A549 (cell line): ENCODE data around the gene ARHGAP12. TPM values are rescaled to one million over a fixed set of nuclear protein-coding genes. Genes with fewer than 3 reads are reported as not detected.

Source experiments
- ATAC-seq, 2 experiments: fragments of 200-7000 bp in 1 of 2; fragments of >200 bp in 1 of 2; cut with Nextera tagmentation in 1 of 2; cut with Tn5 transposase in 1 of 2; 3 replicates each; pipeline versions ENCODE4 v1.8.0 to v1.9.1; 2018 to 2020; ENCODE audit warnings: mild to moderate bottlenecking in 1 of 2, moderate library complexity in 1 of 2
- CTCF ChIA-PET: fragments of 300-600 bp; sonication (Branson Sonifier 250); formaldehyde crosslinking; extraction: SDS; loops from one replicate; lab custom pipeline; 2021; ENCODE audit warnings: antibody characterized with exemption, inconsistent platforms; lab: Yijun Ruan, JAX
- POLR2A ChIA-PET: fragments of 350-600 bp; formaldehyde crosslinking; extraction: SDS; loops from one replicate; lab custom pipeline; 2021; ENCODE audit warnings: antibody characterized with exemption, inconsistent platforms; lab: Yijun Ruan, JAX
- DNase-seq, 2 experiments: peaks; one replicate each; pipeline versions ENCODE4 v3.0.0 to v3.0.0-alpha.2; 2011 to 2016; ENCODE audit warnings: low read depth in 1 of 2, low spot score in 1 of 2
- FAIRE-seq: peaks from 2 replicates; lab custom pipeline; 2011; peaks lifted over from hg19 to GRCh38; lab: Jason Lieb, UNC
- H3K27ac ChIP-seq, 2 experiments: fragments of >200 bp; sonication (Bioruptor Twin); formaldehyde crosslinking; 3 replicates each; pipeline ENCODE4 v1.5.1; 2016 to 2017
- H3K4me1 ChIP-seq: fragments of >200 bp; sonication (Bioruptor Twin); formaldehyde crosslinking; 3 replicates; pipeline ENCODE4 v1.6.1; 2016
- H3K4me2 ChIP-seq: fragments of >200 bp; sonication (Bioruptor Twin); formaldehyde crosslinking; 3 replicates; pipeline ENCODE4 v1.6.1; 2016
- H3K4me3 ChIP-seq: fragments of >200 bp; sonication (Bioruptor Twin); formaldehyde crosslinking; 3 replicates; pipeline ENCODE4 v1.5.1; 2016
- H3K9me3 ChIP-seq: fragments of >200 bp; sonication (Bioruptor Twin); formaldehyde crosslinking; 3 replicates; pipeline ENCODE4 v1.6.1; 2016
- ATOH8 ChIP-seq: fragments of 250-450 bp; sonication (Bioruptor Pico); IDR thresholded peaks from 2 replicates; pipeline ENCODE4 v1.5.0; 2020; ENCODE audit warnings: low read depth, mild to moderate bottlenecking, moderate library complexity
- BHLHE40 ChIP-seq: IDR thresholded peaks from 2 replicates; pipeline ENCODE4 v1.6.1; 2012; ENCODE audit warnings: low read depth, low read length, inconsistent platforms
- CBX2 ChIP-seq: fragments of 200-600 bp; sonication (generic); IDR thresholded peaks from 2 replicates; pipeline ENCODE4 v1.6.1; 2016; ENCODE audit warnings: low read depth, mild to moderate bottlenecking, borderline replicate concordance
- CBX8 ChIP-seq: fragments of 200-600 bp; sonication (generic); IDR thresholded peaks from 2 replicates; pipeline ENCODE4 v1.6.1; 2016
- CEBPB ChIP-seq, 2 experiments: fragments of >200 bp in 1 of 2; sonication (Bioruptor Twin) in 1 of 2; formaldehyde crosslinking in 1 of 2; IDR thresholded peaks; 2 replicates each; pipeline ENCODE4 v1.6.1; 2012 to 2016
- CHD4 ChIP-seq: fragments of 200-600 bp; sonication (generic); IDR thresholded peaks from 2 replicates; pipeline ENCODE4 v1.6.1; 2016; ENCODE audit warnings: antibody characterized with exemption, mild to moderate bottlenecking, borderline replicate concordance
- EHMT2 ChIP-seq: fragments of 200-600 bp; sonication (generic); IDR thresholded peaks from 2 replicates; pipeline ENCODE4 v1.6.1; 2016; ENCODE audit warnings: antibody characterized with exemption, low read depth, mild to moderate bottlenecking, moderate library complexity
- ELK1 ChIP-seq: fragments of 150-350 bp; IDR thresholded peaks from 2 replicates; pipeline ENCODE4 v1.6.1; 2014; ENCODE audit warnings: low read depth, mild to moderate bottlenecking, low read length
- FOXS1 ChIP-seq: fragments of 250-450 bp; sonication (Bioruptor Pico); IDR thresholded peaks from 2 replicates; pipeline ENCODE4 v1.5.0; 2020; ENCODE audit warnings: mild to moderate bottlenecking, moderate library complexity
- GATA3 ChIP-seq: IDR thresholded peaks from 2 replicates; pipeline ENCODE4 v1.6.1; 2012; ENCODE audit warnings: borderline replicate concordance
- HDAC2 ChIP-seq: fragments of 200-600 bp; sonication (generic); IDR thresholded peaks from 2 replicates; pipeline ENCODE4 v1.6.1; 2016
- HMGXB4 ChIP-seq: fragments of 250-450 bp; sonication (Bioruptor Pico); IDR thresholded peaks from 2 replicates; pipeline ENCODE4 v1.5.0; 2021; ENCODE audit warnings: mild to moderate bottlenecking, moderate library complexity, borderline replicate concordance
- HOXB13 ChIP-seq: fragments of 250-450 bp; sonication (Bioruptor Pico); IDR thresholded peaks from 2 replicates; pipeline ENCODE4 v1.5.0; 2020; ENCODE audit warnings: low read depth, mild to moderate bottlenecking, moderate library complexity
- HOXB5 ChIP-seq: fragments of 250-450 bp; sonication (Bioruptor Pico); IDR thresholded peaks from 2 replicates; pipeline ENCODE4 v1.5.0; 2020; ENCODE audit warnings: mild to moderate bottlenecking, moderate library complexity
- JUN ChIP-seq, 2 experiments: fragments of >200 bp; sonication (Bioruptor Twin); formaldehyde crosslinking; IDR thresholded peaks; 2 replicates in 1 of 2; 3 replicates in 1 of 2; pipeline ENCODE4 v1.6.1; 2016 to 2017
- KDM5A ChIP-seq: fragments of 200-600 bp; sonication (generic); IDR thresholded peaks from 2 replicates; pipeline ENCODE4 v1.6.1; 2016; ENCODE audit warnings: antibody characterized with exemption, mild to moderate bottlenecking
- MAX ChIP-seq: IDR thresholded peaks from 2 replicates; pipeline ENCODE4 v1.6.1; 2012
- NFE2L2 ChIP-seq: fragments of 150-350 bp; conservative IDR thresholded peaks from 2 replicates; pipeline ENCODE4 v1.6.1; 2014; ENCODE audit warnings: low read length
- NPAS2 ChIP-seq: fragments of 250-450 bp; sonication (Bioruptor Pico); IDR thresholded peaks from 2 replicates; pipeline ENCODE4 v1.8.0; 2022; ENCODE audit warnings: mild to moderate bottlenecking, moderate library complexity, borderline replicate concordance
- NR3C1 ChIP-seq: fragments of >200 bp; sonication (Bioruptor Twin); formaldehyde crosslinking; IDR thresholded peaks from 3 replicates; pipeline ENCODE4 v1.6.1; 2017
- PHF8 ChIP-seq: fragments of 200-600 bp; sonication (generic); IDR thresholded peaks from 2 replicates; pipeline ENCODE4 v1.6.1; 2016; ENCODE audit warnings: low read depth, mild to moderate bottlenecking, antibody characterized with exemption, moderate library complexity, borderline replicate concordance
- RAD21 ChIP-seq, 2 experiments: fragments of >200 bp in 1 of 2; sonication (Bioruptor Twin) in 1 of 2; formaldehyde crosslinking in 1 of 2; IDR thresholded peaks in 1 of 2; conservative IDR thresholded peaks in 1 of 2; 2 replicates in 1 of 2; 3 replicates in 1 of 2; pipeline ENCODE4 v1.6.1; 2012 to 2018; ENCODE audit warnings: inconsistent platforms in 1 of 2
- RARB ChIP-seq: fragments of 250-450 bp; sonication (Bioruptor Pico); IDR thresholded peaks from 2 replicates; pipeline ENCODE4 v1.8.0; 2021; ENCODE audit warnings: mild to moderate bottlenecking, moderate library complexity
- REST ChIP-seq: fragments of 200-600 bp; sonication (generic); IDR thresholded peaks from 2 replicates; pipeline ENCODE4 v1.6.1; 2016; ENCODE audit warnings: antibody characterized with exemption, mild to moderate bottlenecking, moderate library complexity
- RNF2 ChIP-seq: fragments of 200-600 bp; sonication (generic); IDR thresholded peaks from 2 replicates; pipeline ENCODE4 v1.6.1; 2016; ENCODE audit warnings: low read depth, mild to moderate bottlenecking, antibody characterized with exemption, moderate library complexity, borderline replicate concordance
- SMC3 ChIP-seq: fragments of >200 bp; sonication (Bioruptor Twin); formaldehyde crosslinking; IDR thresholded peaks from 3 replicates; pipeline ENCODE4 v1.6.1; 2018; ENCODE audit warnings: inconsistent platforms
- TP53 ChIP-seq: fragments of 250-450 bp; sonication (Bioruptor Pico); IDR thresholded peaks from 2 replicates; pipeline ENCODE4 v1.5.0; 2021; ENCODE audit warnings: mild to moderate bottlenecking, moderate library complexity
- ZC3H11A ChIP-seq: fragments of 450-650 bp; IDR thresholded peaks from 2 replicates; pipeline ENCODE4 v1.6.1; 2014; ENCODE audit warnings: antibody characterized with exemption, mild to moderate bottlenecking
- ZNF302 ChIP-seq: fragments of 250-450 bp; sonication (Bioruptor Pico); IDR thresholded peaks from 2 replicates; pipeline ENCODE4 v1.9.0; 2021; ENCODE audit warnings: inconsistent platforms, mild to moderate bottlenecking, moderate library complexity
- ZSCAN20 ChIP-seq: fragments of 250-450 bp; sonication (Bioruptor Pico); IDR thresholded peaks from 2 replicates; pipeline ENCODE4 v1.8.0; 2022; ENCODE audit warnings: mild to moderate bottlenecking, moderate library complexity
- WGBS: methylation state at CpG from one replicate; pipeline ENCODE4 v1.1.6; 2017; ENCODE audit errors: missing lambda C conversion rate; 5-methylcytosine and 5-hydroxymethylcytosine counted together
- polyA plus RNA-seq, 4 experiments: library from polyadenylated mRNA; depleted of rRNA in 3 of 4; stranded (reverse); fragments of >200 nt; fragmentation: RNase III in 1 of 4; extraction: RNeasy Plus Mini Kit Qiagen cat#74134 plus additional on column Dnase treatment in 1 of 4; gene quantifications; 2 replicates in 3 of 4; 3 replicates in 1 of 4; pipeline ENCODE4 v1.2.3, GENCODE V29; 2011 to 2017

ARHGAP12 gene
- polyA plus RNA-seq, 2 of the 4 experiments (the other 2 are of a cell fraction) = 22.1 to 49.3 TPM

GRCh38 chr10:31757831-31758230 lies 170.8 kb downstream of the ARHGAP12 start (continued):
- no peak for TF ChIP-seq CHD4
- no peak for TF ChIP-seq NPAS2 (CRISPR knock-in tag)
- no peak for TF ChIP-seq RNF2
- TF ChIP-seq NR3C1 = no peak
- no peak for TF ChIP-seq RAD21 (conservative IDR thresholded peaks at IDR 0.05 in 1 of 2, IDR thresholded peaks at IDR 0.05 in 1 of 2)
- no peak for TF ChIP-seq JUN (IDR thresholded peaks at IDR 0.05)
- TF ChIP-seq ATOH8 = no peak

- ATAC-seq = no peak
- CTCF ChIA-PET = interaction anchor here (0.7 kb wide), 1 partner anchor 13 kb away, joined by 4 read pairs; no protein-coding TSS in a partner anchor
- Histone ChIP-seq H3K27ac (no peak overlapping the region), H3K4me3 (no peak overlapping the region), H3K9me3 (no peaks in the 10 kb centered on the region), H3K4me2 (no peak overlapping the region), H3K4me1 (peaks cover 25% of the 10 kb centered on the region)
- 95% methylated on average over 9 of the region's 9 CpGs for WGBS
- TF ChIP-seq TP53 (CRISPR knock-in tag) (no peak), HMGXB4 (no peak), MAX (no peak), EHMT2 (no peak), NFE2L2 (no peak), CBX2 (no peak), BHLHE40 (no peak), GATA3 (no peak), HOXB5 (no peak), CBX8 (no peak), CEBPB (IDR thresholded peaks at IDR 0.05) (no peak), FOXS1 (CRISPR knock-in tag) (no peak), ELK1 (no peak), RARB (CRISPR knock-in tag) (no peak), SMC3 (no peak), KDM5A (no peak)
- FAIRE-seq = no peak
- no peak for DNase-seq
- POLR2A ChIA-PET = interaction anchor here (1.0 kb wide), 1 partner anchor 726 kb away, joined by 3 read pairs; the partner anchor contains the start of gene ZNF438
Measured at GRCh38 chr10:31757386-31757791, 171.2 kb downstream of the ARHGAP12 start.

- ChIA-PET POLR2A (interaction anchor here (1.0 kb wide), 1 partner anchor 725 kb away, joined by 3 read pairs; the partner anchor contains the start of gene ZNF438), CTCF (no interaction called here)
- FAIRE-seq (no peak), ATAC-seq (no peak), DNase-seq (no peak)
- no peak for TF ChIP-seq TP53 (CRISPR knock-in tag)
- no peak for TF ChIP-seq HOXB13
- TF ChIP-seq HOXB5 = no peak
- TF ChIP-seq PHF8 = no peak
- TF ChIP-seq CBX2 = no peak
- no peak for TF ChIP-seq ZSCAN20 (CRISPR knock-in tag)
- no peak for TF ChIP-seq REST
- TF ChIP-seq ZNF302 (CRISPR knock-in tag) = no peak
- no peak for TF ChIP-seq HDAC2
- TF ChIP-seq BHLHE40 = no peak
- TF ChIP-seq ZC3H11A = no peak
- WGBS = 85% methylated on average over 11 of the region's 11 CpGs
- Histone ChIP-seq H3K4me2 (no peak overlapping the region), H3K9me3 (no peaks in the 10 kb centered on the region), H3K4me3 (no peak overlapping the region), H3K27ac (no peak overlapping the region), H3K4me1 (peaks cover 25% of the 10 kb centered on the region)
Measured at GRCh38 chr10:31756729-31757110, 171.9 kb downstream of the ARHGAP12 start.
